ENCODE data around the gene IMMP2L. TPM values are rescaled to one million over a fixed set of nuclear protein-coding genes. Genes with fewer than 3 reads are reported as not detected.
A peak's percentile ranks its signal among the peaks of the same experiment; 100 is the strongest.

IMMP2L gene
- total and polyA plus RNA-seq, 2 of the 8 experiments (the other 6 are each of a cell fraction or from before 2014, with no cell fraction given), result 2.3 to 10.1 TPM

DNA sequence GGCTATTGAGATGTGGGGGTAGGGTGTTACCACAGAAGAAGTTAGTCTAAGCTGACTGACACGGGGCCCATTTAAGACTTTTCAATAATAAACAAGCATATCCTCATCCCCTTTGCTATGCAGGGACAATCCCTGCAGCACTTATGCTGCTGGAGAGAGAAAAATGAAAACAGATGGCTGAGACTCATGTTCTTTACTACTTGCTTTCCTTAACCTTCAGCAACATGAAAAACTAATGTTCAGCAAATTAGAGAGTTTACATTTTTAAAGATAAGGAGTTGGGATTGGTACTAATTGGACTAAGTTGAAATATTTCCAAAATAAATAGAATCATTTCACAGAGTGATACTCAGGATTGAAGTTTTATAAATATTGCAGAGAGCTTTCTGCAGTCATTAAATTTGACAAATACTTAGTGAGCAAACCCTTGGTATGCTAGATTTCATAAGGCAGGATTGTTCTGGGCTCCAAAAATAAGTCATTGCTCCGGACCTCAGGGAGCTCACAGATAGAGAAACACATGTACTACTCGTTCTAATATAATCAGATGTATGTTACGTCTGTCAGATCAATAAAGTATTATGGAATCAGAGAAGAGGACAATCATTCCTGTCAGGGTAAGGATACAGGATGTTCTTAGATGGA lies 618.5 kb downstream of the IMMP2L start:
- DNase-seq (ENCODE audit: low read depth in 1 of 2, low spot score in 2 of 2) (no peak), FAIRE-seq (no peak)
- Histone ChIP-seq H2AK5ac (ENCODE audit: low read depth, low read length) (0 out of 2 replicates have a peak overlapping the region, but pooled peaks have one; percentile 41), H4K20me1 (replicated peaks in 1 of 2; ENCODE audit: control insufficient read depth in 1 of 2, insufficient read depth in 2 of 2, low read length in 2 of 2) (no peaks in the 10 kb centered on the region), H4K5ac (ENCODE audit: insufficient read length, low read depth, low read length) (no peak overlapping the region), H3K4ac (replicated peaks; ENCODE audit: insufficient read length, low read depth, low read length) (no peak overlapping the region), H3K36me3 (ENCODE audit: control insufficient read depth in 2 of 4, insufficient read depth in 4 of 4, low read length in 3 of 4) (no peaks in the 10 kb centered on the region), H3K23ac (ENCODE audit: insufficient read length) (no peak overlapping the region), H3K18ac (ENCODE audit: extremely low read depth, low read length) (no peak overlapping the region), H3K56ac (replicated peaks; ENCODE audit: insufficient read length, low read depth, low read length) (no peak overlapping the region), H2BK15ac (ENCODE audit: low read length) (no peak overlapping the region), H2BK12ac (ENCODE audit: low read depth, low read length) (no peak overlapping the region), H3K4me2 (ENCODE audit: insufficient read depth in 1 of 2, low read depth in 2 of 2, low read length in 2 of 2) (no peak overlapping the region), H3K27me3 (replicated peaks in 1 of 4; ENCODE audit: control insufficient read depth in 3 of 4, extremely low read depth in 1 of 4, insufficient read depth in 3 of 4, low read length in 3 of 4) (no peaks in the 10 kb centered on the region), H3K9ac (replicated peaks in 1 of 4; ENCODE audit: extremely low read depth in 1 of 4, low read depth in 3 of 4, low read length in 3 of 4) (no peak overlapping the region), H2AFZ (ENCODE audit: low read length) (no peak overlapping the region), H4K91ac (replicated peaks; ENCODE audit: insufficient read length, low read length) (no peak overlapping the region), H3K27ac (ENCODE audit: low read depth, low read length) (no peak overlapping the region), H2BK120ac (replicated peaks; ENCODE audit: low read depth, low read length) (no peak overlapping the region), H3K4me3 (ENCODE audit: extremely low read depth in 1 of 4, insufficient read depth in 2 of 4, low read depth in 3 of 4, low read length in 4 of 4) (no peak overlapping the region), H3K14ac (ENCODE audit: insufficient read length) (no peak overlapping the region), H2BK20ac (ENCODE audit: low read length) (no peak overlapping the region), H2BK5ac (ENCODE audit: low read depth, low read length) (no peak overlapping the region; the same call in 1 of the 2 replicates), H3K79me1 (ENCODE audit: low read depth, low read length) (no peaks in the 10 kb centered on the region), H3K79me2 (ENCODE audit: control insufficient read depth in 1 of 2, insufficient read depth in 2 of 2, low read length in 2 of 2) (no peaks in the 10 kb centered on the region), H3K9me3 (ENCODE audit: insufficient read depth in 2 of 2, low read depth in 1 of 2, low read length in 1 of 2) (no peaks in the 10 kb centered on the region; a peak in 1 of 4 replicates), H3K23me2 (ENCODE audit: low read depth, low read length) (no peaks in the 10 kb centered on the region), H4K8ac (ENCODE audit: extremely low read depth, insufficient read depth, low read length) (no peak overlapping the region), H3K4me1 (replicated peaks in 1 of 4; ENCODE audit: control insufficient read depth in 3 of 4, insufficient read depth in 4 of 4, low read length in 3 of 4) (peaks cover 0 to 8% (median 4%) of the 10 kb centered on the region in 4 experiments; a peak in 5 of 7 replicates)
- TF ChIP-seq HDAC2 (IDR thresholded peaks at IDR 0.05; ENCODE audit: borderline replicate concordance in 1 of 2, low read depth in 2 of 2, low read length in 2 of 2) (no peak), EP300 (IDR thresholded peaks at IDR 0.05; ENCODE audit: borderline replicate concordance in 1 of 2, low read depth in 2 of 2, low read length in 2 of 2) (no peak), FOSL1 (IDR thresholded peaks at IDR 0.05; ENCODE audit: insufficient read depth, low read depth, low read length) (no peak), CBX8 (IDR thresholded peaks at IDR 0.05; ENCODE audit: borderline replicate concordance, low read depth, low read length) (no peak), POLR2AphosphoS5 (IDR thresholded peaks at IDR 0.05; ENCODE audit: low read depth, low read length) (no peak), SUZ12 (IDR thresholded peaks at IDR 0.05; ENCODE audit: low read length) (no peak), SIX5 (IDR thresholded peaks at IDR 0.05; ENCODE audit: low read depth, low read length) (no peak), KDM5A (IDR thresholded peaks at IDR 0.05; ENCODE audit: low read length) (no peak), GABPA (IDR thresholded peaks at IDR 0.05; ENCODE audit: borderline replicate concordance, insufficient read depth, low read length) (no peak)
- TF ChIP-seq, protein P1, sequence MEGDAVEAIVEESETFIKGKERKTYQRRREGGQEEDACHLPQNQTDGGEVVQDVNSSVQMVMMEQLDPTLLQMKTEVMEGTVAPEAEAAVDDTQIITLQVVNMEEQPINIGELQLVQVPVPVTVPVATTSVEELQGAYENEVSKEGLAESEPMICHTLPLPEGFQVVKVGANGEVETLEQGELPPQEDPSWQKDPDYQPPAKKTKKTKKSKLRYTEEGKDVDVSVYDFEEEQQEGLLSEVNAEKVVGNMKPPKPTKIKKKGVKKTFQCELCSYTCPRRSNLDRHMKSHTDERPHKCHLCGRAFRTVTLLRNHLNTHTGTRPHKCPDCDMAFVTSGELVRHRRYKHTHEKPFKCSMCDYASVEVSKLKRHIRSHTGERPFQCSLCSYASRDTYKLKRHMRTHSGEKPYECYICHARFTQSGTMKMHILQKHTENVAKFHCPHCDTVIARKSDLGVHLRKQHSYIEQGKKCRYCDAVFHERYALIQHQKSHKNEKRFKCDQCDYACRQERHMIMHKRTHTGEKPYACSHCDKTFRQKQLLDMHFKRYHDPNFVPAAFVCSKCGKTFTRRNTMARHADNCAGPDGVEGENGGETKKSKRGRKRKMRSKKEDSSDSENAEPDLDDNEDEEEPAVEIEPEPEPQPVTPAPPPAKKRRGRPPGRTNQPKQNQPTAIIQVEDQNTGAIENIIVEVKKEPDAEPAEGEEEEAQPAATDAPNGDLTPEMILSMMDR (IDR thresholded peaks at IDR 0.05; ENCODE audit: control extremely low read depth in 1 of 3, insufficient read depth in 1 of 3, low read depth in 1 of 3, low read length in 3 of 3), result no peak
- WGBS, 2 experiments (ENCODE audit: extremely low coverage in 1 of 2, insufficient coverage in 1 of 2, insufficient read length in 1 of 2, insufficient replicate concordance in 2 of 2, low coverage in 1 of 2, low lambda C conversion rate in 2 of 2, missing lambda C conversion rate in 1 of 2), result 90% methylated on average over 4 of the region's 4 CpGs; no CpG with 5 or more reads in 1 of the 2 experiments
- ChIA-PET POLR2A (ENCODE audit: partially characterized antibody) (no interaction called here), CTCF (ENCODE audit: partially characterized antibody) (no interaction called here)

All from H1 (cell line).